IMR-90 (cell line): Measurements from ENCODE around the gene SOX6. TPM values are rescaled to one million over a fixed set of nuclear protein-coding genes. Genes with fewer than 3 reads are reported as not detected.

ENCODE experiments used
- ATAC-seq: fragments of 200-7000 bp; cut with Tn5 transposase; 2 replicates; pipeline ENCODE4 v1.9.1; 2020; ENCODE audit warnings: low read depth, mild to moderate bottlenecking, moderate library complexity
- BruUV-seq: library from RNA; stranded (reverse); fragments of 400-500 nt; replicated peaks from 2 replicates; lab custom pipeline; 2021; lab: Mats Ljungman, UMichigan
- CTCF ChIA-PET: fragments of 300-600 bp; formaldehyde crosslinking; extraction: SDS; loops from one replicate; lab custom pipeline; 2021; ENCODE audit warnings: antibody characterized with exemption; lab: Yijun Ruan, JAX
- POLR2A ChIA-PET: fragments of 300-600 bp; sonication (Branson Sonifier 250); formaldehyde crosslinking; loops from one replicate; lab custom pipeline; 2022; ENCODE audit warnings: antibody characterized with exemption; ENCODE audit not compliant: unreplicated experiment; lab: Charles Lee
- DNase-seq: peaks from one replicate; pipeline ENCODE4 v3.0.0; 2013
- H2AFZ ChIP-seq: replicated peaks from 2 replicates; pipeline ENCODE3; 2013; ENCODE audit warnings: low read length, mild to moderate bottlenecking; ENCODE audit not compliant: poor library complexity
- H2AK5ac ChIP-seq: 2 replicates; pipeline ENCODE4 v1.6.1; 2013; ENCODE audit warnings: low read depth, low read length, inconsistent platforms
- H2AK9ac ChIP-seq: replicated peaks from 2 replicates; pipeline ENCODE3; 2013; ENCODE audit warnings: mild to moderate bottlenecking, low read depth, low read length, moderate library complexity; ENCODE audit not compliant: poor library complexity
- H2BK120ac ChIP-seq: 2 replicates; pipeline ENCODE4 v1.6.1; 2013; ENCODE audit warnings: low read depth, low read length, inconsistent platforms
- H2BK15ac ChIP-seq: 3 replicates; pipeline ENCODE4 v1.6.1; 2013; ENCODE audit warnings: low read depth, low read length, inconsistent platforms
- H2BK20ac ChIP-seq: 2 replicates; pipeline ENCODE4 v1.6.1; 2013; ENCODE audit warnings: low read depth, mild to moderate bottlenecking, inconsistent platforms, low read length, moderate library complexity
- H2BK5ac ChIP-seq: 2 replicates; pipeline ENCODE4 v1.6.1; 2013; ENCODE audit warnings: mild to moderate bottlenecking, low read depth, low read length, inconsistent platforms; ENCODE audit not compliant: poor library complexity, severe bottlenecking
- H3K14ac ChIP-seq: replicated peaks from 2 replicates; pipeline ENCODE4 v1.6.1; 2013; ENCODE audit warnings: low read depth, low read length, inconsistent platforms
- H3K18ac ChIP-seq: 2 replicates; pipeline ENCODE4 v1.6.1; 2013; ENCODE audit warnings: low read depth, low read length, control low read depth
- H3K23ac ChIP-seq: 2 replicates; pipeline ENCODE4 v1.6.1; 2013; ENCODE audit warnings: low read depth, low read length, inconsistent platforms
- H3K27ac ChIP-seq: 2 replicates; pipeline ENCODE4 v1.5.1; 2013; ENCODE audit warnings: mild to moderate bottlenecking, control low read depth, low read length; ENCODE audit not compliant: insufficient read depth
- H3K27me3 ChIP-seq: 2 replicates; pipeline ENCODE4 v1.6.1; 2013; ENCODE audit warnings: low read length; ENCODE audit not compliant: control insufficient read depth, insufficient read depth
- H3K36me3 ChIP-seq: 2 replicates; pipeline ENCODE4 v1.6.1; 2013; ENCODE audit warnings: low read length, mixed read lengths; ENCODE audit not compliant: control insufficient read depth, insufficient read depth
- H3K4ac ChIP-seq: 2 replicates; pipeline ENCODE4 v1.6.1; 2013; ENCODE audit warnings: low read depth, low read length, inconsistent platforms
- H3K4me1 ChIP-seq: 2 replicates; pipeline ENCODE4 v1.6.1; 2013; ENCODE audit warnings: low read length, mixed read lengths; ENCODE audit not compliant: control insufficient read depth, insufficient read depth
- H3K4me2 ChIP-seq: 2 replicates; pipeline ENCODE4 v1.6.1; 2013; ENCODE audit warnings: low read depth, mild to moderate bottlenecking, control low read depth, low read length, moderate library complexity
- H3K4me3 ChIP-seq: 2 replicates; pipeline ENCODE4 v1.5.1; 2013; ENCODE audit warnings: low read depth, mild to moderate bottlenecking, control low read depth, low read length, moderate library complexity; ENCODE audit not compliant: insufficient read depth
- H3K56ac ChIP-seq: 2 replicates; pipeline ENCODE4 v1.6.1; 2013; ENCODE audit warnings: low read length, inconsistent platforms; ENCODE audit not compliant: insufficient read depth; ENCODE audit errors: extremely low read depth
- H3K79me1 ChIP-seq, 2 experiments: 2 replicates each; pipeline ENCODE4 v1.6.1; 2013; ENCODE audit warnings: low read length in 2 of 2, inconsistent platforms in 1 of 2, low read depth in 1 of 2
- H3K9ac ChIP-seq: 2 replicates; pipeline ENCODE4 v1.6.1; 2013; ENCODE audit warnings: low read depth, low read length, control low read depth
- H3K9me1 ChIP-seq: 2 replicates; pipeline ENCODE4 v1.6.1; 2013; ENCODE audit warnings: low read length, inconsistent platforms; ENCODE audit not compliant: insufficient read depth
- H3K9me3 ChIP-seq: 2 replicates; pipeline ENCODE4 v1.6.1; 2013; ENCODE audit warnings: low read length; ENCODE audit not compliant: control insufficient read depth, insufficient read depth
- H4K20me1 ChIP-seq: 2 replicates; pipeline ENCODE4 v1.6.1; 2013; ENCODE audit warnings: low read length, inconsistent platforms; ENCODE audit not compliant: insufficient read depth
- H4K5ac ChIP-seq: 2 replicates; pipeline ENCODE4 v1.6.1; 2013; ENCODE audit warnings: mild to moderate bottlenecking, low read depth, low read length, control low read depth
- H4K8ac ChIP-seq, 2 experiments: 2 replicates each; pipeline ENCODE4 v1.6.1; 2013; ENCODE audit warnings: low read depth in 2 of 2, low read length in 2 of 2, control low read depth in 1 of 2, inconsistent platforms in 1 of 2
- H4K91ac ChIP-seq: 2 replicates; pipeline ENCODE4 v1.6.1; 2013; ENCODE audit warnings: low read depth, low read length, inconsistent platforms; ENCODE audit not compliant: insufficient read depth
- BHLHE40 ChIP-seq: fragments of 150-350 bp; IDR thresholded peaks from 2 replicates; pipeline ENCODE4 v1.6.1; 2016; ENCODE audit warnings: mild to moderate bottlenecking, low read depth, low read length
- CHD1 ChIP-seq: IDR thresholded peaks from 2 replicates; pipeline ENCODE4 v1.6.1; 2012; ENCODE audit warnings: low read depth, low read length, improper control_type of control experiment
- FOS ChIP-seq: fragments of 150-350 bp; IDR thresholded peaks from 2 replicates; pipeline ENCODE4 v1.6.1; 2016; ENCODE audit warnings: low read depth, low read length
- MAFK ChIP-seq: IDR thresholded peaks from 2 replicates; pipeline ENCODE4 v1.6.1; 2012; ENCODE audit warnings: low read depth, low read length, improper control_type of control experiment
- MAZ ChIP-seq: IDR thresholded peaks from 2 replicates; pipeline ENCODE4 v1.6.1; 2012; ENCODE audit warnings: low read depth, mild to moderate bottlenecking, low read length, improper control_type of control experiment, moderate library complexity, borderline replicate concordance
- MXI1 ChIP-seq: IDR thresholded peaks from 2 replicates; pipeline ENCODE4 v1.6.1; 2012; ENCODE audit warnings: low read depth, mild to moderate bottlenecking, low read length, moderate library complexity, borderline replicate concordance
- NFE2L2 ChIP-seq: fragments of 150-350 bp; IDR thresholded peaks from 2 replicates; pipeline ENCODE4 v1.6.1; 2016; ENCODE audit warnings: low read depth, mild to moderate bottlenecking, low read length
- POLR2A ChIP-seq: IDR thresholded peaks from 2 replicates; pipeline ENCODE4 v1.6.1; 2012; ENCODE audit warnings: mild to moderate bottlenecking, low read depth, low read length
- RCOR1 ChIP-seq: IDR thresholded peaks from 2 replicates; pipeline ENCODE4 v1.6.1; 2012; ENCODE audit warnings: mild to moderate bottlenecking, low read length, improper control_type of control experiment; ENCODE audit not compliant: insufficient replicate concordance
- WGBS, 2 experiments: methylation state at CpG; one replicate each; pipeline versions ENCODE4 v1.1.5 to v1.1.7; 2013; ENCODE audit warnings: missing lambda C conversion rate in 2 of 2; ENCODE audit not compliant: insufficient read length in 1 of 2; ENCODE audit errors: extremely low coverage in 2 of 2; 5-methylcytosine and 5-hydroxymethylcytosine counted together
- dilution Hi-C: fragments of 300-500 bp; cut with HindIII; formaldehyde crosslinking; loops from one replicate; pipeline ENCODE4 v1.14.3; 2018; ENCODE audit warnings: low sequenced_read_pairs; ENCODE audit not compliant: unreplicated experiment
- in situ Hi-C: fragments of 300-500 bp; cut with MboI; formaldehyde crosslinking; loops from 3 replicates; pipeline ENCODE4 v1.14.3; 2019; ENCODE audit warnings: low sequenced_read_pairs, inconsistent platforms, mixed read lengths
- intact Hi-C: fragments of 100-400 bp; cut with micrococcal nuclease; formaldehyde crosslinking; loops from 2 replicates; pipeline ENCODE4 v1.10.0; 2022
- polyA plus RNA-seq, 3 experiments: library from polyadenylated mRNA; depleted of rRNA; stranded (reverse); fragments of >200 nt; gene quantifications; 2 replicates each; pipeline ENCODE4 v1.2.3, GENCODE V29; 2012; ENCODE audit warnings: low replicate concordance in 1 of 3
- total RNA-seq: library from RNA; depleted of rRNA; stranded (reverse); fragments of >200 nt; gene quantifications from 2 replicates; pipeline ENCODE4 v1.2.3, GENCODE V29; 2012
- TF ChIP-seq, protein P1 (sequence below): fragments of 150-350 bp; IDR thresholded peaks from 2 replicates; pipeline ENCODE4 v1.6.1; 2017; ENCODE audit warnings: mild to moderate bottlenecking, antibody characterized with exemption, low read length, low read depth

SOX6 gene
- total and polyA plus RNA-seq, 2 of the 4 experiments (the other 2 are of a cell fraction), result 1.7 to 7.7 TPM

DNA sequence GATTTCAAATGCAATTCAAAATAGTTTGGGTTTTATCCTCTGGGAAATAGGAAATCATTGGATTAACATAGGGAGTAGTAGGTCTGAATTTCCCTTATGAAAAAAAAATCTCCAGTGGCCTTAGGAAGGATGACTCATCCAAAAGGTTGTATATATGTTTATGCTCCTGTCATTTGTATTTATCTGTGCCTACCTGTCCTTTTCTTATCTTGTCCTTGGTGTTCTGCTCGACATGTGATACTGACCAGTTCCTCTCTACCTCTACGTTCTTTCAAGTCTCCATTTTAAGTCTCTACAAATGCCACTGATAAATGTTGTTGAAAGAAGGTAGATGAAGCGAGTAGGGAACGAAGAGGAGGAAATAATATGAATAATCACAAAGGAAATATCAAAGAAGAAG lies 3.0 kb upstream of the SOX6 start:
- TF ChIP-seq CHD1 (no peak), MAZ (no peak), NFE2L2 (no peak), RCOR1 (no peak), POLR2A (no peak), MXI1 (no peak), FOS (no peak), BHLHE40 (no peak), MAFK (no peak)
- TF ChIP-seq, protein P1, sequence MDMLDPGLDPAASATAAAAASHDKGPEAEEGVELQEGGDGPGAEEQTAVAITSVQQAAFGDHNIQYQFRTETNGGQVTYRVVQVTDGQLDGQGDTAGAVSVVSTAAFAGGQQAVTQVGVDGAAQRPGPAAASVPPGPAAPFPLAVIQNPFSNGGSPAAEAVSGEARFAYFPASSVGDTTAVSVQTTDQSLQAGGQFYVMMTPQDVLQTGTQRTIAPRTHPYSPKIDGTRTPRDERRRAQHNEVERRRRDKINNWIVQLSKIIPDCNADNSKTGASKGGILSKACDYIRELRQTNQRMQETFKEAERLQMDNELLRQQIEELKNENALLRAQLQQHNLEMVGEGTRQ, result no peak
- intact Hi-C loops, result no loop called here
- WGBS, 2 experiments, result 100% methylated on average over 2 of the region's 4 CpGs; no CpG with 5 or more reads in 1 of the 2 experiments

More for the DNA sequence above, 3.0 kb upstream of the SOX6 start:
- POLR2A ChIA-PET, result no interaction called here
- no peak for DNase-seq
- Histone ChIP-seq H2AK9ac (no peak overlapping the region), H4K8ac (no peak overlapping the region), H4K20me1 (no peaks in the 10 kb centered on the region), H2BK120ac (no peak overlapping the region), H3K4ac (no peak overlapping the region), H3K56ac (no peak overlapping the region), H3K9me3 (no peaks in the 10 kb centered on the region), H2BK20ac (no peak overlapping the region), H3K18ac (no peak overlapping the region), H4K91ac (no peak overlapping the region), H3K9ac (no peak overlapping the region), H3K23ac (no peak overlapping the region), H2AFZ (no peak overlapping the region), H3K14ac (no peak overlapping the region), H3K4me1 (peaks cover 7% of the 10 kb centered on the region; the same call in 1 of the 2 replicates), H2AK5ac (no peak overlapping the region), H4K5ac (no peak overlapping the region), H3K9me1 (no peaks in the 10 kb centered on the region), H3K36me3 (no peaks in the 10 kb centered on the region), H3K27ac (no peak overlapping the region), H3K27me3 (no peaks in the 10 kb centered on the region), H2BK15ac (no peak overlapping the region), H3K79me1 (peaks cover 0 to 4% of the 10 kb centered on the region in 2 experiments; a peak in 1 of 4 replicates), H3K4me2 (no peak overlapping the region), H3K4me3 (no peak overlapping the region), H2BK5ac (no peak overlapping the region)
- BruUV-seq, result no TSS peak
- no peak for ATAC-seq
- dilution Hi-C loops, result no loop called here
- CTCF ChIA-PET, result no interaction called here
- in situ Hi-C loops, result no loop called here
